GM18870 (cell line): Measurements from ENCODE around the gene SLC35B1.
"Not testable (repeated sequence)": the region's sequence is repeated elsewhere in the genome, so short reads cannot be mapped to it uniquely, and the experiment has no call there.

ENCODE experiments used
- ATAC-seq: cut with Tn5 transposase; IDR thresholded peaks from one replicate; pipeline ENCODE4 v1.9.1; 2021; ENCODE audit warnings: moderate library complexity; ENCODE audit not compliant: unreplicated experiment

The SLC35B1 gene

GRCh38 chr17:49673679-49674078 is 34.1 kb downstream of the SLC35B1 start:
- not testable (repeated sequence) for ATAC-seq

- ATAC-seq: no peak
These were observed 37.1 kb downstream of the SLC35B1 start for GRCh38 chr17:49670641-49671040.

GRCh38 chr17:49670002-49670401 is 37.8 kb downstream of the SLC35B1 start:
- ATAC-seq: no peak

GRCh38 chr17:49667854-49668253 is 39.9 kb downstream of the SLC35B1 start:
- no peak for ATAC-seq

GRCh38 chr17:49664706-49665211 is 43.0 kb downstream of the SLC35B1 start:
- no peak for ATAC-seq

GRCh38 chr17:49659661-49660382 is 47.9 kb downstream of the SLC35B1 start:
- no peak for ATAC-seq

- ATAC-seq: no peak
These were observed 51.5 kb downstream of the SLC35B1 start for GRCh38 chr17:49656247-49656646.
